Gastrocnemius medialis (tissue), 4 donors: ENCODE results near the gene CFAP97D1. TPM values are rescaled to one million over a fixed set of nuclear protein-coding genes. Genes with fewer than 3 reads are reported as not detected.

Experiments used
- ATAC-seq, 2 donors: fragments of 150-250 bp; one replicate each; pipeline ENCODE4 v1.9.1; 2016
- DNase-seq, 2 donors: peaks; one replicate each; pipeline ENCODE4 v3.0.0-alpha.2; 2019
- H3K27ac ChIP-seq, 4 donors: fragments of 200-600 bp; sonication (generic); 1 replicate in 1 of 4; 2 replicates in 3 of 4; pipeline ENCODE4 v1.5.1; 2016 to 2018; ENCODE audit warnings: mild to moderate bottlenecking in 2 of 4, moderate library complexity in 1 of 4
- H3K27me3 ChIP-seq, 3 donors: fragments of 200-600 bp; sonication (generic) in 2 of 3; 1 replicate in 1 of 3; 2 replicates in 2 of 3; pipeline versions ENCODE4 v1.5.1 to v1.6.0; 2016 to 2019; ENCODE audit warnings: mild to moderate bottlenecking in 1 of 3, moderate library complexity in 1 of 3
- H3K36me3 ChIP-seq, 2 donors: fragments of 200-600 bp; sonication (generic) in 1 of 2; one replicate each; pipeline ENCODE4 v1.5.1; 2017 to 2018
- H3K4me1 ChIP-seq, 2 donors: fragments of 200-600 bp; sonication (generic) in 1 of 2; one replicate each; pipeline ENCODE4 v1.5.1; 2016 to 2017; ENCODE audit warnings: mild to moderate bottlenecking in 2 of 2
- H3K4me3 ChIP-seq, 4 donors: fragments of 200-600 bp; sonication (generic) in 3 of 4; 1 replicate in 1 of 4; 2 replicates in 3 of 4; pipeline ENCODE4 v1.5.1; 2016 to 2019; ENCODE audit warnings: mild to moderate bottlenecking in 2 of 4
- H3K9me3 ChIP-seq, 3 donors: fragments of 200-600 bp; sonication (generic) in 2 of 3; 1 replicate in 1 of 3; 2 replicates in 2 of 3; pipeline ENCODE4 v1.5.1; 2016 to 2019
- CTCF ChIP-seq, 5 experiments: fragments of 450-650 bp in 3 of 5; fragments of 200-600 bp in 2 of 5; sonication (generic) in 2 of 5; IDR thresholded peaks in 4 of 5; conservative IDR thresholded peaks in 1 of 5; 1 replicate in 4 of 5; 2 replicates in 1 of 5; pipeline ENCODE4 v1.5.1; 2016 to 2019; ENCODE audit warnings: antibody characterized with exemption in 5 of 5, mild to moderate bottlenecking in 3 of 5, moderate library complexity in 3 of 5
- POLR2A ChIP-seq, 2 donors: fragments of 450-650 bp; IDR thresholded peaks; one replicate each; pipeline ENCODE4 v1.6.1; 2017; ENCODE audit warnings: antibody characterized with exemption in 2 of 2, mild to moderate bottlenecking in 2 of 2, moderate library complexity in 2 of 2
- in situ Hi-C, 4 donors: fragments of 200-750 bp; cut with MboI; loops; one replicate each; pipeline versions ENCODE4 v1.15.0 to v1.8.0; 2017; ENCODE audit warnings: low sequenced_read_pairs in 4 of 4
- intact Hi-C: fragments of 100-400 bp; cut with DNase I; formaldehyde crosslinking; loops from one replicate; pipeline ENCODE4 v1.15.1; 2023; ENCODE audit warnings: low total_unique reads
- total RNA-seq, 4 donors: library from RNA; depleted of rRNA; stranded (reverse); fragments of >200 nt; gene quantifications; one replicate each; pipeline versions ENCODE4 v1.1.0 to v1.2.3, GENCODE V29; 2016

CFAP97D1 gene
- total RNA-seq, 4 donors from 2014 or later, result not detected

GRCh38 chr17:43737722-43738121 is 42.5 kb upstream of the CFAP97D1 start:
- H3K27me3 ChIP-seq, result no peaks in the 10 kb centered on the region
- TF ChIP-seq POLR2A (IDR thresholded peaks at IDR 0.05) (no peak), CTCF (IDR thresholded peaks at IDR 0.05 in 4 of 5, conservative IDR thresholded peaks at IDR 0.05 in 1 of 5) (no peak)
- in situ Hi-C loops, result no loop called here

GRCh38 chr17:43740541-43740940 is 39.7 kb upstream of the CFAP97D1 start:
- Histone ChIP-seq H3K27ac (no peak overlapping the region), H3K9me3 (no peaks in the 10 kb centered on the region), H3K4me1 (no peaks in the 10 kb centered on the region), H3K4me3 (no peak overlapping the region), H3K36me3 (no peaks in the 10 kb centered on the region), H3K27me3 (no peaks in the 10 kb centered on the region)
- in situ Hi-C loops (no loop called here), intact Hi-C loops (no loop called here)
- ATAC-seq (no peak), DNase-seq (no peak)
- TF ChIP-seq POLR2A (IDR thresholded peaks at IDR 0.05) (no peak), CTCF (IDR thresholded peaks at IDR 0.05 in 4 of 5, conservative IDR thresholded peaks at IDR 0.05 in 1 of 5) (no peak)

More at GRCh38 chr17:43737722-43738121, 42.5 kb upstream of the CFAP97D1 start:
- Histone ChIP-seq H3K9me3 (no peaks in the 10 kb centered on the region), H3K4me1 (no peaks in the 10 kb centered on the region), H3K36me3 (no peaks in the 10 kb centered on the region), H3K27ac (no peak overlapping the region), H3K4me3 (no peak overlapping the region)
- ATAC-seq (no peak), DNase-seq (no peak)
- intact Hi-C loops, result no loop called here

- Histone ChIP-seq H3K9me3 (no peaks in the 10 kb centered on the region), H3K4me3 (no peak overlapping the region), H3K36me3 (no peaks in the 10 kb centered on the region), H3K4me1 (no peaks in the 10 kb centered on the region), H3K27me3 (no peaks in the 10 kb centered on the region), H3K27ac (no peak overlapping the region)
- intact Hi-C loops (no loop called here), in situ Hi-C loops (no loop called here)
- ATAC-seq (no peak), DNase-seq (no peak)
- no peak for TF ChIP-seq POLR2A (IDR thresholded peaks at IDR 0.05)
- no peak for TF ChIP-seq CTCF (IDR thresholded peaks at IDR 0.05 in 4 of 5, conservative IDR thresholded peaks at IDR 0.05 in 1 of 5)
Observed at GRCh38 chr17:43741636-43742035, 38.6 kb upstream of the CFAP97D1 start.

GRCh38 chr17:43745541-43745940 is 34.7 kb upstream of the CFAP97D1 start:
- intact Hi-C loops (no loop called here), in situ Hi-C loops (no loop called here)
- no peaks in the 10 kb centered on the region for H3K36me3 ChIP-seq
- no peak overlapping the region for H3K4me3 ChIP-seq
- TF ChIP-seq CTCF (IDR thresholded peaks at IDR 0.05 in 4 of 5, conservative IDR thresholded peaks at IDR 0.05 in 1 of 5) (no peak), POLR2A (IDR thresholded peaks at IDR 0.05) (no peak)
- no peaks in the 10 kb centered on the region for H3K4me1 ChIP-seq
- H3K27ac ChIP-seq, result no peak overlapping the region
- H3K9me3 ChIP-seq, result no peaks in the 10 kb centered on the region
- no peaks in the 10 kb centered on the region for H3K27me3 ChIP-seq
- ATAC-seq, result no peak
- DNase-seq, result no peak

GRCh38 chr17:43750153-43750552 is 30.1 kb upstream of the CFAP97D1 start:
- no peak for ATAC-seq
- intact Hi-C loops, result no loop called here
- no peaks in the 10 kb centered on the region for H3K36me3 ChIP-seq
- DNase-seq, result no peak
- in situ Hi-C loops, result loop anchor here in 1 of 4 donors (10.0 kb wide), 1 partner anchor 175 kb away; no protein-coding TSS in a partner anchor
- no peak overlapping the region for H3K27ac ChIP-seq
- H3K9me3 ChIP-seq, result no peaks in the 10 kb centered on the region
- H3K4me3 ChIP-seq, result no peak overlapping the region
- peaks cover 7 to 8% (median 7%) of the 10 kb centered on the region in 3 donors for H3K27me3 ChIP-seq
- no peak for TF ChIP-seq POLR2A (IDR thresholded peaks at IDR 0.05)
- no peak for TF ChIP-seq CTCF (IDR thresholded peaks at IDR 0.05 in 4 of 5, conservative IDR thresholded peaks at IDR 0.05 in 1 of 5)
- H3K4me1 ChIP-seq, result peaks cover 0 to 3% of the 10 kb centered on the region in 2 donors
